Measurements from ENCODE around the gene GLOD4. TPM values are rescaled to one million over a fixed set of nuclear protein-coding genes. Genes with fewer than 3 reads are reported as not detected.

GLOD4 gene
- total RNA-seq, 1 donor from 2014 or later = 89.4 TPM

DNA sequence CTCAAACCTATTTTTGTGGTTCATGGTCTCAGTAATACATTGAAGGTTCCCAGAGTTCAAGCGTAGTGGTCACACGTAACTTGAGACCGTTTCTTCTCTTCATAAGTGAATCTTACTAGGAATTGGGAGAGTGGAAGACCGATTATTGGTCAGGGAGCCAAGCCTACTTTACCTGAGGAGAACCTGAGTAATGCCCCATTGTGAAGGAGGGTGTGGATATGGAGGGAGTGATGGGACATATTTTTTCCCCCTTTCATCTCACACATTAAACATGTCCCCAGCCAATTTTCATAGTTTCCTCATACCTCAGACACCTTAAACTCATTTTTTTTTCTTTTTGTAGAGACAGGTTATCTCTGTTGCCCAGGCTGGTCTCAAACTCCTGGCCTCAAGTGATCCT lies 38.9 kb downstream of the GLOD4 start:
- no peak for DNase-seq (ENCODE audit: low read depth)

- DNase-seq (ENCODE audit: low read depth) = no peak
These were observed 39.8 kb downstream of the GLOD4 start for GRCh38 chr17:742147-742793.

GRCh38 chr17:740240-741017 lies 41.7 kb downstream of the GLOD4 start:
- no peak for DNase-seq (ENCODE audit: low read depth)

DNA sequence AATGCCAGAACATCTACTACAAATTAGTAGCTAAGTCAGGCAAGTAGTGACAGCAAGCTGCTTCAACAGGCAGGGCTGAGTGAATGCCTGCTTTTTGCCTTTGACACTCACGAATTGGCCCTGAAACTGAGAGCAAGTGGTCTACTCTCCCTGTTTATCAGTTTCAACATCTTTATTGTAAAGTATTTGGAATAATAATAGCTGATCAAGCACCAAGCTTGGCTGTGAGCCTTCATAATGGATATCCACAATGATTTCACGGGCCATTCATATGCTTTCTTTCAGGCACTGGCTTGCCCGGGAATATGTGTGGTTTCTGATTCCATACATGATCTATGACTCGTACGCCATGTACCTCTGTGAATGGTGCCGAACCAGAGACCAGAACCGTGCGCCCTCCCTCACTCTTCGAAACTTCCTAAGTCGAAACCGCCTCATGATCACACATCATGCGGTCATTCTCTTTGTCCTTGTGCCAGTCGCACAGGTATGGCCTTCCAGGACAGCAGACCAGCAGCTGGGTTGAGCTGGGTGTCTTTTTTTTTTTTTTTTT lies 44.4 kb downstream of the GLOD4 start:
- DNase-seq (ENCODE audit: low read depth) = no peak

- DNase-seq (ENCODE audit: low read depth) = no peak
These were observed 48.3 kb downstream of the GLOD4 start for GRCh38 chr17:733743-734142.

GRCh38 chr17:732902-733720 lies 49.0 kb downstream of the GLOD4 start:
- peak; percentile 32 for DNase-seq (ENCODE audit: low read depth)

GRCh38 chr17:732067-732901 lies 49.8 kb downstream of the GLOD4 start, which contains the start of gene TLCD3A:
Gene TLCD3A, plus strand, starts transcription at chr17:732596. Its CDS starts 52 bp downstream, at chr17:732648.
- DNase-seq (ENCODE audit: low read depth) = peak; percentile 68

DNA sequence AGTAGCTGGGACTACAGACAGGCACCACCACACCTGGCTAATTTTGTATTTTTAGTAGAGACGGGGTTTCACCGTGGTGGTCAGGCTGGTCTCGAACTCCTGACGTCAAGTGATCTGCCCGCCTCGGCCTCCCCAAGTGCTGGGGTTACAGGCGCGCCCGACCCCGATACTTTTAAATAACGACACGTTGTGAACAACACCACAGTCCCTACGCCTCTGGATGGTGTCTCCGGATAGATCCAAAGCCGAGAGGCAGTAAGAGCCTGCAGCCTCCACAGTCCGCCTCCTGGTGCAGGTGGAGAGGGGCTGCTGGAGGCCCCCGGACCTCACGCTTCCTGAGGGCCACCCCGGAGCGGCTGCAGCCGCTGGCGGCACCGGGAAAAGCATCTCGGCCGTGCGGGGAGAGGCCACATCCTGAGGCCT lies 50.4 kb downstream of the GLOD4 start:
- no peak for DNase-seq (ENCODE audit: low read depth)

DNA sequence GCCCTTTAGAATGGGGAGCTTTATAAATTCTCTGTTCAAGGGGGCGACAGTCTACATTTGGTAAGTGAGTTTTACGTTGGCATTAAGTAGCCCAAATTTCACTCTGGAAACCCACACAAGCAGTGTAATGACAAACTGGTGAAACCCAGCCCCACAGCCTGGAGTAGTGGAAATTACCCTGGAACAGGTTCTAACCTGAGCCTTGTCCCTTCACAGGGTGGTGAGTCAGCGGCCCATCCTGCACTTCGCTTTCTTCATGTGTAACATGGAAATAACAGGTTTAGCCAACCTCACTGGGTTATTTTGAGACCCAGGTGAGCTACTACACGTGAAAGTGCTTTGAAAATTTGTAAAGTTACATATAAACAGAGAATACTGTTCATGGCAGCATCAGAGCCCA lies 53.2 kb downstream of the GLOD4 start:
- no peak for DNase-seq (ENCODE audit: low read depth)

GRCh38 chr17:726271-726919 lies 55.7 kb downstream of the GLOD4 start:
- no peak for DNase-seq (ENCODE audit: low read depth)

- no peak for DNase-seq (ENCODE audit: low read depth)
These were observed 56.3 kb downstream of the GLOD4 start for GRCh38 chr17:725746-726145.

- no peak for DNase-seq (ENCODE audit: low read depth)
These were observed 57.0 kb downstream of the GLOD4 start for GRCh38 chr17:725084-725483.

- DNase-seq (ENCODE audit: low read depth) = no peak
These were observed 60.5 kb downstream of the GLOD4 start for GRCh38 chr17:721540-721937.

DNA sequence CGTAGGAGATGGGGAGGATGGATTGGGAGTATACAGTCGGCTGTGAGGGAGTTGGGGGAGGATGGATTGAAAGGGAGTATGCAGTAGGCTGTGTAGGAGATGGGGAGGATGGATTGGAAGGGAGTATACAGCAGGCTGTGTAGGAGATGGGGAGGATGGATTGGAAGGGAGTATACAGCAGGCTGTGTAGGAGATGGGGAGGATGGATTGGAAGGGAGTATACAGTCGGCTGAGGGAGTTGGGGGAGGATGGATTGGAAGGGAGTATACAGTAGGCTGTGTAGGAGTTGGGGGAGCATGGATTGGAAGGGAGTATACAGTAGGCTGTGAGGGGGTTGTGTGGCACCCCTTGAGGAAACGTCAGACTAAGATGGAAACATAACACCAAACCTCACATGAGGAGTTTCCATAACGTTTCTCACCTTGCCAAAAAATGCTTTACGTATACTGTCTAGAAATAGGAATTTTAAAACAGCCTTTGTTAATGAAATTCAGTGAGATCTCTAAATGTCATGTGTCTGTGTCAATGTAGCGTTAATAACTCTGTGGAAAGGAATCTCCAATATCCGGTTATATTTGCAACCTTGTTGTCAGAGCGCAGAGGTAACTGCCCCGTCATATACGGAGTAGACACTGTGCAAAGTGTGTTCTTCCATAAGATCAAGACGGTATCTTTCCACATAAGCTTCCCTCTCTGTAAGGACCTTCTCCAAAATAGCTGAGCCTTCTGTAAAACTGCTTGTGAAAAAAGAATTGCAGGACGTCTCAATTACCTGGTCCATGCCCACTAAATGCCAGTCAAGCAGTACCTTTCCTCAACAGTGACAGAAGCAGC lies 61.2 kb downstream of the GLOD4 start:
- DNase-seq (ENCODE audit: low read depth) = no peak

- DNase-seq (ENCODE audit: low read depth) = no peak
These were observed 64.0 kb downstream of the GLOD4 start for GRCh38 chr17:718075-718474.

Measured in myocyte (in vitro differentiated cells).